Osteocyte (in vitro differentiated cells): ENCODE results near the gene RIMS4. TPM values are rescaled to one million over a fixed set of nuclear protein-coding genes. Genes with fewer than 3 reads are reported as not detected.

Experiments
- DNase-seq: peaks from one replicate; pipeline ENCODE4 v3.0.0; 2021; ENCODE audit warnings: mixed read lengths; ENCODE audit not compliant: unreplicated experiment; ENCODE audit errors: extremely low spot score
- H3K27ac Mint-ChIP-seq: one replicate; pipeline ENCODE4 v1.8.0; 2021; ENCODE audit warnings: mild to moderate bottlenecking, mixed read lengths; ENCODE audit not compliant: unreplicated experiment
- H3K27me3 Mint-ChIP-seq: one replicate; pipeline ENCODE4 v1.8.0; 2021; ENCODE audit warnings: mixed read lengths; ENCODE audit not compliant: unreplicated experiment
- H3K36me3 Mint-ChIP-seq: one replicate; pipeline ENCODE4 v1.8.0; 2021; ENCODE audit warnings: mixed read lengths; ENCODE audit not compliant: unreplicated experiment
- H3K4me1 Mint-ChIP-seq: one replicate; pipeline ENCODE4 v1.8.0; 2021; ENCODE audit warnings: mixed read lengths; ENCODE audit not compliant: unreplicated experiment
- H3K4me3 Mint-ChIP-seq: one replicate; pipeline ENCODE4 v1.8.0; 2021; ENCODE audit warnings: mild to moderate bottlenecking, moderate library complexity, mixed read lengths; ENCODE audit not compliant: unreplicated experiment
- H3K9me3 Mint-ChIP-seq: one replicate; pipeline ENCODE4 v1.8.0; 2021; ENCODE audit warnings: mixed read lengths; ENCODE audit not compliant: unreplicated experiment
- CTCF ChIP-seq: fragments of 200-600 bp; sonication (generic); IDR thresholded peaks from 2 replicates; pipeline ENCODE4 v1.5.0; 2021; ENCODE audit warnings: antibody characterized with exemption, mild to moderate bottlenecking, moderate library complexity
- total RNA-seq: library from RNA; stranded (reverse); gene quantifications from 2 replicates; pipeline ENCODE4 v1.2.1, GENCODE V29; 2021

The RIMS4 gene
- total RNA-seq, 1 donor from 2014 or later: 0.75 TPM

GRCh38 chr20:44800391-44801046, 9.8 kb downstream of the RIMS4 start:
- Mint-ChIP-seq H3K4me3 (no peak overlapping the region), H3K36me3 (no peaks in the 10 kb centered on the region), H3K9me3 (no peaks in the 10 kb centered on the region), H3K4me1 (peaks cover 2% of the 10 kb centered on the region), H3K27me3 (peaks cover 63% of the 10 kb centered on the region), H3K27ac (no peak overlapping the region)
- DNase-seq: no peak
- TF ChIP-seq CTCF: peak; percentile 31

GRCh38 chr20:44799691-44800090, 10.7 kb downstream of the RIMS4 start:
- no peaks in the 10 kb centered on the region for H3K36me3 Mint-ChIP-seq
- no peak for TF ChIP-seq CTCF
- H3K4me1 Mint-ChIP-seq: peaks cover 2% of the 10 kb centered on the region
- H3K27ac Mint-ChIP-seq: no peak overlapping the region
- H3K4me3 Mint-ChIP-seq: no peak overlapping the region
- H3K27me3 Mint-ChIP-seq: peaks cover 59% of the 10 kb centered on the region
- DNase-seq: no peak
- H3K9me3 Mint-ChIP-seq: no peaks in the 10 kb centered on the region

- Mint-ChIP-seq H3K4me3 (no peak overlapping the region), H3K27ac (no peak overlapping the region), H3K9me3 (no peaks in the 10 kb centered on the region), H3K36me3 (no peaks in the 10 kb centered on the region), H3K27me3 (peaks cover 36% of the 10 kb centered on the region), H3K4me1 (peaks cover 2% of the 10 kb centered on the region)
- no peak for DNase-seq
- no peak for TF ChIP-seq CTCF
Measured at GRCh38 chr20:44796758-44797457, 13.4 kb downstream of the RIMS4 start.

GRCh38 chr20:44796311-44796710, 14.0 kb downstream of the RIMS4 start:
- DNase-seq: no peak
- Mint-ChIP-seq H3K4me3 (no peak overlapping the region), H3K9me3 (no peaks in the 10 kb centered on the region), H3K27ac (no peak overlapping the region), H3K27me3 (peaks cover 40% of the 10 kb centered on the region), H3K4me1 (peaks cover 1% of the 10 kb centered on the region), H3K36me3 (no peaks in the 10 kb centered on the region)
- no peak for TF ChIP-seq CTCF

- no peak for TF ChIP-seq CTCF
- Mint-ChIP-seq H3K36me3 (no peaks in the 10 kb centered on the region), H3K27ac (no peak overlapping the region), H3K27me3 (peaks cover 36% of the 10 kb centered on the region), H3K4me1 (no peaks in the 10 kb centered on the region), H3K4me3 (no peak overlapping the region), H3K9me3 (no peaks in the 10 kb centered on the region)
- DNase-seq: no peak
Measured at GRCh38 chr20:44795836-44796235, 14.5 kb downstream of the RIMS4 start.
